Glomerular endothelial cell (primary cell): ENCODE data around the gene ITPKB. TPM values are rescaled to one million over a fixed set of nuclear protein-coding genes. Genes with fewer than 3 reads are reported as not detected.
"Not testable (repeated sequence)": the region's sequence is repeated elsewhere in the genome, so short reads cannot be mapped to it uniquely, and the experiment has no call there.

Experiments
- DNase-seq: peaks from one replicate; pipeline ENCODE4 v3.0.0-alpha.2; 2011; ENCODE audit warnings: low read depth, low spot score; ENCODE audit errors: extremely low read depth
- total RNA-seq: library from RNA; depleted of rRNA; stranded (reverse); fragments of >200 nt; gene quantifications from 2 replicates; pipeline ENCODE4 v1.2.3, GENCODE V29; 2015

Gene ITPKB
- total RNA-seq, 1 donor from 2014 or later: 140 TPM

DNA sequence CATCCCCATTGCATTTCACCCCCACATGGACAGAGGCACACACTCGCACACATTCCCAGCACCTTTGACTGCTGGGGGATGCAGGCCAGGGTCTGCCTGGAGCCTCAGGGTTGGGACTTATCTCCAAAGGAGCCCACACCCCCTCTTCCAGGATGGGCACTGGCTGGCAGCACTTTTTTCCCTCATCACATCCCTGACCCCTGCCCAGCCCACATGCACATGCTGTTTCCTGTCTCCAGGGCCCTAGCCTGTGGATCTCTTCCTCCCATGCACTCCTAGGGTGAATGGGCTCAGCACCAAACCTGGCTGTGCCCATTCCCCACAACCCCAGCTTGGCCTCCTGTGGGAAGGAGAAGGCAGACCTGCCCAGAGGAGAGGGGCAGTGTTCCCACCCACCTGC is 131.3 kb downstream of the ITPKB start:
- no peak for DNase-seq

DNA sequence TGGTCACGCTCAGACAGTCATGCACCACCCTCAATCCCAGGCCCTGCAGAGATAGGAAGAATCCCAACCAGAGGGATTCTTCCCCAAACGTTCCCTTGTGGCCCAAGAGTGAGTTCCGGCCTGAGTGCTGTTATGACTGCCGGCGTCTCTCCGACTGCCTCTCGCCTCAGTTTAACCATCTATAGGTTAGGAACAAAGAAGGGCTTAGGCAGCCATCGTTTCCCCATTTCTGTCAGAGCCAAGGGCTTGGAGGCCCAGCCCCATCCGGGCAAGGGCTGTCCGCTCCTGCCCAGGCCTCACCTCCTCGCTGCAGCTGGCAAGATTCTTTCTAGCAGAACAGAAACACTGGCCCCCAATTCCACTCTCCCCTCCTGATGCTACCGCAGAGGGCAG is 131.8 kb downstream of the ITPKB start:
- DNase-seq: no peak

GRCh38 chr1:226606311-226607267 is 132.5 kb downstream of the ITPKB start:
- no peak for DNase-seq

GRCh38 chr1:226605318-226605950 is 133.6 kb downstream of the ITPKB start:
- DNase-seq: no peak

DNA sequence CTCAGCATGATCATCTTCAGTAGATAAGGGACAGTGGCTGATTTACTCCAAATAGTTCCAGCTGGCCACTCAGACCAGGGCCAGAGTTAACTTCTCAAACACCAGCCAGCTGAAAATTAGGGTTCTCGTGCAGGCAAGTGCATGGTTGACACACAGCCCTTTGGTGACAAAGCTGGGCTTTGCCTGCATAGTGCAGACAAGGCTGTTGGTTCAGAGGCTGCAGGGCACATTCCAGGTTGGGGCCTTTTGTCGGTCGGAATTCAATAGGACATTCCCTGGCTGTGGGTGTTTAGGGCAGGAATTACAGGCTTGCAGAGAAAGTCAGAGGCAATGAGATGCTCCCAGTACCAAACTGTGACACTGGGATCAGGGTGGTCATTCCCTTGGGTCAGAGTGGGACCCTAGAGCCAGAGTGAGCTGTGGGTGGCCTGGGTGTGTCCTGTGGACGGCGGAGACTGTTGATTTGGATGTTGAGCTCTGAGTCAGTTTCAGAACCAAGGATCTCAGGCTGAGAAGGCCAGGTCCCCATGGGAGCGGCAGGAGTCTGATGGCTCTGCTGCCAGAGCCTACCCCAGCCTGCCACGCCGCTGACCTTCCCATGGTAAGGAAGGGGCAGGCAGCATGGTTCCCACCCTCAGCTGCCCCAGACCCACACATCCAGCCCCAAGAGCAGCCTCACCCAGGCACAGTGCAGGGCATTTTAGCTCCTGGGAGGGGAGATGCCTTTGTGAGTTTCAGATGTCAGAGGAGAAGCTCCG is 134.3 kb downstream of the ITPKB start:
- no peak for DNase-seq

GRCh38 chr1:226603858-226604559 is 135.1 kb downstream of the ITPKB start:
- DNase-seq: no peak

DNA sequence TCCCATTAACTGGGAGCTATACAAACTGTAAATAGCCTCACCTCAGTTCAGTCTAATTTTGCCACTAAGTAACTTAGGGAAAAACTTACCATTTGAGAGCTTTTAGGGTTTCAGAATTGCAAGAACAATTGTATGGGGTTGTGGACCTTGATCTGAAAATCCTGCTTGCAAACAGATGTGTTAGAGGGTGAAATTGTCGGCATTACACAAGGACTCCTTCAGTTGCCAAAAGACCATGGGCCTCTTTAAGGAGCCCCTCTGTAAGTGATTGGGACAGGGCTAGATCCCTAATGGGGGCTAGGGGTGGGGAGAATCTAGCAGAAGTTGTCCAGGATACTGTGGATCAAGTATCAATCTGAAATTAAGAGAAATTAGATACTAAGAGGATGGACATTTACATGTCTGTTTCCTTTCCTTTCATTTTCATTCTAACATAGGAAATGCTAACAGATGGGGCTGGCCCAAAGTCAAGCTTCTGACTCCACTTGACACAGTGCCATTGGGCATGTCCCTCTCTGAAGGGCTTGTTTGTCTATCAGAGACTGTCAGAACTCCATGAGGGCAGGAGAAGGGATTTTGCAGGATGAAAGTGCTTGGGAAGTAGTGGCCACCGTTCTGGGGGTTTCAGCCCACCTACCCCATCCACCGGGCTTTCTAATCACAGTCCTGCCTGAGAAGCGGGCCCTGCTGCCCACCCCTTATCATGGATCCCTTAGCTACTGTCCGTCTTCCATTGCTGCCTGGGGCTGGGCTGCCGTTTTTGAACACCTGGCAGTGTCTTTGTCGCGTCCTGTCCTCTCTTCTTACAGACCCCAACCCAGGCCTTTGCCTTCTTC is 135.8 kb downstream of the ITPKB start:
- no peak for DNase-seq

DNA sequence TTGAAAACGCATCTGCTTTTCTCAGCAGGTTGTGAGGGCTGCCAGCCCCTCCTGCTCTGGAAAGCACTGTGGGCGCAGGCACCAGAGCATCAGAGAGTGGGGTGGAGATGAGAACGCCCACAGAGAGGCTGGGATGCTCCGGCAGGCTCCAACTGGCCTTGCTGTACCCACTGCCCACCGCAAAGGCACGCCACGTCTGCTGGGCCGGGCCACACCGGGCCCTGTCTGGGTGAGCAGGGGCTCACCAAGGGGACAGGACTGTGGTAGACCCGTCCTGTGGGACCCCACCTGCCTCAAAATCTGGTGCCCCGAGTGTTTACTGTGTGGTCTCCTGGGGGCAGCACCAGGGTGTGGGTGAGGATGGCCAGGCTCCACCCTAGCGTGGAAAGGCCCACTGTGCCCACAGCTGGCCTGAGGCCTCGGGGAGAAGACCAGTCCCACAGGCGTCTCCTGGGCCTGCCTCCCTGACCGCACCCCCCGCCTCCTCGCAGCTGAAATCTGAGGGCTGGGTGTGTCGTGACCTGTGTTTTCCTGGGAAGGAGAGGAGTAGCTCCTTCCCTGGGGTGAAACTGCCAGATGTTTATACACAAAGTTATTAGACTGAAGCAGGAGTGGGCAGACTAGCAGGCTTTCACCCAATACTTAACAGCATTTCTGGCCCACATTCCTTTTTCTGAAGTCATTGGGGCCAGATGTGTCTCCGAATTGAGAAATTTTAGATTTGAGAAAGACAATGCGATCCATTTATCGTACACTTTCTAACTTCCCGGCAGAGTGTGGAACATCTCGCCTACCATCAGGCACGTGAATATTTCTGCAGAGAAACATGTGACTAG is 136.7 kb downstream of the ITPKB start:
- no peak for DNase-seq

GRCh38 chr1:226601456-226601855 is 137.6 kb downstream of the ITPKB start:
- no peak for DNase-seq

- no peak for DNase-seq
These were observed 138.8 kb downstream of the ITPKB start for GRCh38 chr1:226600254-226600653.

- DNase-seq: no peak
These were observed 139.3 kb downstream of the ITPKB start for GRCh38 chr1:226599636-226600238.

DNA sequence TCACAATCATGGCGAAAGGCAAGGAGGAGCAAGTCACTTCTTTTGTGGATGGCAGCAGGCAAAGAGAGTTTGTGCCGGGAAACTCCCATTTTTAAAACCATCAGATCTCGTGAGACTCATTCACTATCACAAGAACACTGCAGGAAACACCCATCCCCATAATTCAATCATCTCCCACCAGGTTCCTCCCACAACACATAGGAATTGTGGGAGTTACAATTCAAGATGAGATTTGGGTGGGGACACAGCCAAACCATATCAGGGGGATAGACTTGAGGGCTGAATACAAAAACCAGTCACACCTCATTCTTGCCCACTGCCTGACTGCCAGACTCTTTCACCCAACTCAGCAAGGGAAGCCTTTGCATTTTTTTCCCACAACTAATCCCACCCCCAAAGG is 140.1 kb downstream of the ITPKB start:
- DNase-seq: not testable (repeated sequence)

GRCh38 chr1:226598455-226598849 is 140.6 kb downstream of the ITPKB start:
- no peak for DNase-seq

DNA sequence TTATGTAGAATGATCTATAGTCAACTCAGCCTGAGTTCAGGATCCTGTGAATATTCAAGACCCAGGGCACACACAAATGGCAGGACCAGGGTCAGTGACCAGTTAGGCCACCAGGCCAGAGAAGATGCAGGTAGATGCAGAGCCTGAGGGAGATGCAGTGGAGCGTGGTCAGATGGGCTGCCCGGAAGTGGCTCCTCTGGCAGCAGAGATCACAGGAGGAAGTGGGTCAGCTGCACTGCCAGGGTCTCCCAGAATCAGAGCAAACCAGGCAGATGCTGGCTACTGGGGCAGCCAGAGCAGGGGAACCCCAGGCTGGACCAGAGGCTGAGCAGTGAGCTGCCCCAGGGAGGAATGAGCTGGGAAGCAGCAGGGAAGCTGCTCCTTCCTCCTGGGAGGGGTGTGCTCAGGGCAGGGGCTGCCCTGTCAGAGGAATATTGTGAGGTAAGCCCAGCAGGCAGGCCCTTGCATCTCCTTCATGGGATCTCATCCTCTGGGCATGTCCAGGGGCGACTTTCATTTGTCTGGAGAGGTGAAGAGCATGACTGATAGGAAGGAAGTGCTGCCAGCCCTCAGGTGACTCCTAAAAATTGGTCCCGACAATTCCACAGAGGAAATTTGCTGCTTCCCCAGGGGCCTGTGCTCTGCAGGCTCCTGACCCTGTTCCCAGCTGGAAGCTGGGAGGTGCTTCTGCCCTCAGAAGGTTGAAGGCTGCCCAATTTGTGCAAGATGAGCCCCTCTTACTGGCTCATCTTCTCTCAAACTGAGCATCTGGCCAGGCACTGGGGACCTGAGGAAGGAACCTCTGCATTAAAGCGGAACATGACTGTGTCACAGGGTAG is 141.2 kb downstream of the ITPKB start:
- DNase-seq: no peak

GRCh38 chr1:226596531-226597165 is 142.4 kb downstream of the ITPKB start:
- DNase-seq: no peak

DNA sequence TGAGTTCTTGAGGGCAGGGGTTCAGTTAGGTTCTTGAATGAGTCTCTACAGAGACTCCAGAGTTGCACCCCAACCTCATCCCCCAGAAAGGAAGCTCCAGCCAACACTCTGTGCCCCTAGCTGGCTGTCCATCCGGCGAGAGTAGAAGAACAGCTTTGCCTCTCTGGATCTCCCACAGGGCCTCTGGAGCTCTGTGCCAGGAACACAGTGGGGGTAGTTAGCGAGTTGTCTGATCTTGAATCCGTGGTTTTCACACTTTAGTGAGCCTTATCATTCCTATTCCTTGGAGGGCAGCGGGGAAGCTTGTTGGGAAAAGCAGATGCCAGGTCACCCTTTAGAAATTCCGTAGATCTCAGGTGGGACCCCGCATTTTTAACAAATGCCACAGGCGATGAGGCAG is 145.5 kb downstream of the ITPKB start:
- no peak for DNase-seq

DNA sequence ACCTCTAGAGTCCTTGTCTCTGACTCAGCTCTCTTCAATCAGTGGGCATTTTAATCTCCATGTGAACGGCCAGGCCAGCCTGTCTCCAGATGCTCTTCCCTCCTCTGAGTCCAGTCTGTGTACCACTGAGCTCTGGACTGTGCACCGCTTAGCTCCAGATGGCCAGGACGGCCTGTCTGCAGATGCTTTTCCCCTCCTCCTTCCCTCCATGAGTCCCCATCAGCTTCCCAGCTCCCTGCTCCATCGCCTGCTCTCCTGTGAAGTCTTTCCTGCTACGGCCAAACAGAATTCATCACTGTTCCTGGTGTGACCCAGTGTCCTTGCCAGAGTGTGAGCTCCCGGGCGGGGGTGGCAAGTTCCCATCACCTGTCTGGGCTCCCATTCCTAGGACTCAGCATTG is 148.5 kb downstream of the ITPKB start:
- DNase-seq: no peak
